A549 (cell line): ENCODE results near the gene EVA1C. TPM values are rescaled to one million over a fixed set of nuclear protein-coding genes. Genes with fewer than 3 reads are reported as not detected.
A peak's percentile ranks its signal among the peaks of the same experiment; 100 is the strongest.
"Not testable (repeated sequence)": the region's sequence is repeated elsewhere in the genome, so short reads cannot be mapped to it uniquely, and the experiment has no call there.

ENCODE experiments used
- ATAC-seq, 2 experiments: fragments of 200-7000 bp in 1 of 2; fragments of >200 bp in 1 of 2; cut with Nextera tagmentation in 1 of 2; cut with Tn5 transposase in 1 of 2; 3 replicates each; pipeline versions ENCODE4 v1.8.0 to v1.9.1; 2018 to 2020; ENCODE audit warnings: mild to moderate bottlenecking in 1 of 2, moderate library complexity in 1 of 2
- CTCF ChIA-PET: fragments of 300-600 bp; sonication (Branson Sonifier 250); formaldehyde crosslinking; extraction: SDS; loops from one replicate; lab custom pipeline; 2021; ENCODE audit warnings: antibody characterized with exemption, inconsistent platforms; lab: Yijun Ruan, JAX
- POLR2A ChIA-PET: fragments of 350-600 bp; formaldehyde crosslinking; extraction: SDS; loops from one replicate; lab custom pipeline; 2021; ENCODE audit warnings: antibody characterized with exemption, inconsistent platforms; lab: Yijun Ruan, JAX
- DNase-seq, 2 experiments: peaks; one replicate each; pipeline versions ENCODE4 v3.0.0 to v3.0.0-alpha.2; 2011 to 2016; ENCODE audit warnings: low read depth in 1 of 2, low spot score in 1 of 2
- FAIRE-seq: peaks from 2 replicates; lab custom pipeline; 2011; peaks lifted over from hg19 to GRCh38; lab: Jason Lieb, UNC
- H3K27ac ChIP-seq, 2 experiments: fragments of >200 bp; sonication (Bioruptor Twin); formaldehyde crosslinking; 3 replicates each; pipeline ENCODE4 v1.5.1; 2016 to 2017
- H3K4me1 ChIP-seq: fragments of >200 bp; sonication (Bioruptor Twin); formaldehyde crosslinking; 3 replicates; pipeline ENCODE4 v1.6.1; 2016
- H3K4me2 ChIP-seq: fragments of >200 bp; sonication (Bioruptor Twin); formaldehyde crosslinking; 3 replicates; pipeline ENCODE4 v1.6.1; 2016
- H3K4me3 ChIP-seq: fragments of >200 bp; sonication (Bioruptor Twin); formaldehyde crosslinking; 3 replicates; pipeline ENCODE4 v1.5.1; 2016
- H3K9me3 ChIP-seq: fragments of >200 bp; sonication (Bioruptor Twin); formaldehyde crosslinking; 3 replicates; pipeline ENCODE4 v1.6.1; 2016
- BHLHE40 ChIP-seq: IDR thresholded peaks from 2 replicates; pipeline ENCODE4 v1.6.1; 2012; ENCODE audit warnings: low read depth, low read length, inconsistent platforms
- CHD4 ChIP-seq: fragments of 200-600 bp; sonication (generic); IDR thresholded peaks from 2 replicates; pipeline ENCODE4 v1.6.1; 2016; ENCODE audit warnings: antibody characterized with exemption, mild to moderate bottlenecking, borderline replicate concordance
- GATA3 ChIP-seq: IDR thresholded peaks from 2 replicates; pipeline ENCODE4 v1.6.1; 2012; ENCODE audit warnings: borderline replicate concordance
- HEYL ChIP-seq: fragments of 250-450 bp; sonication (Bioruptor Pico); IDR thresholded peaks from 2 replicates; pipeline ENCODE4 v1.8.0; 2021; ENCODE audit warnings: mild to moderate bottlenecking, moderate library complexity
- HOXB13 ChIP-seq: fragments of 250-450 bp; sonication (Bioruptor Pico); IDR thresholded peaks from 2 replicates; pipeline ENCODE4 v1.5.0; 2020; ENCODE audit warnings: low read depth, mild to moderate bottlenecking, moderate library complexity
- JUNB ChIP-seq: fragments of >200 bp; sonication (Bioruptor Twin); formaldehyde crosslinking; IDR thresholded peaks from 2 replicates; pipeline ENCODE4 v1.6.1; 2016
- MAFK ChIP-seq: fragments of 450-650 bp; IDR thresholded peaks from 2 replicates; pipeline ENCODE4 v1.6.1; 2014; ENCODE audit not compliant: partially characterized antibody
- MAZ ChIP-seq: fragments of 150-350 bp; IDR thresholded peaks from 2 replicates; pipeline ENCODE4 v1.6.1; 2014; ENCODE audit warnings: antibody characterized with exemption, low read depth, low read length, borderline replicate concordance
- NFE2L2 ChIP-seq: fragments of 150-350 bp; conservative IDR thresholded peaks from 2 replicates; pipeline ENCODE4 v1.6.1; 2014; ENCODE audit warnings: low read length
- RAD21 ChIP-seq, 2 experiments: fragments of >200 bp in 1 of 2; sonication (Bioruptor Twin) in 1 of 2; formaldehyde crosslinking in 1 of 2; IDR thresholded peaks in 1 of 2; conservative IDR thresholded peaks in 1 of 2; 2 replicates in 1 of 2; 3 replicates in 1 of 2; pipeline ENCODE4 v1.6.1; 2012 to 2018; ENCODE audit warnings: inconsistent platforms in 1 of 2
- RARB ChIP-seq: fragments of 250-450 bp; sonication (Bioruptor Pico); IDR thresholded peaks from 2 replicates; pipeline ENCODE4 v1.8.0; 2021; ENCODE audit warnings: mild to moderate bottlenecking, moderate library complexity
- RFX5 ChIP-seq: fragments of 450-650 bp; IDR thresholded peaks from 2 replicates; pipeline ENCODE4 v1.7.1; 2014; ENCODE audit warnings: antibody characterized with exemption, mild to moderate bottlenecking, moderate library complexity
- SREBF2 ChIP-seq: fragments of 450-650 bp; IDR thresholded peaks from 2 replicates; pipeline ENCODE4 v1.6.1; 2014; ENCODE audit warnings: mild to moderate bottlenecking, moderate library complexity
- TP53 ChIP-seq: fragments of 250-450 bp; sonication (Bioruptor Pico); IDR thresholded peaks from 2 replicates; pipeline ENCODE4 v1.5.0; 2021; ENCODE audit warnings: mild to moderate bottlenecking, moderate library complexity
- ZC3H11A ChIP-seq: fragments of 450-650 bp; IDR thresholded peaks from 2 replicates; pipeline ENCODE4 v1.6.1; 2014; ENCODE audit warnings: antibody characterized with exemption, mild to moderate bottlenecking
- WGBS: methylation state at CpG from one replicate; pipeline ENCODE4 v1.1.6; 2017; ENCODE audit errors: missing lambda C conversion rate; 5-methylcytosine and 5-hydroxymethylcytosine counted together
- polyA plus RNA-seq, 4 experiments: library from polyadenylated mRNA; depleted of rRNA in 3 of 4; stranded (reverse); fragments of >200 nt; fragmentation: RNase III in 1 of 4; extraction: RNeasy Plus Mini Kit Qiagen cat#74134 plus additional on column Dnase treatment in 1 of 4; gene quantifications; 2 replicates in 3 of 4; 3 replicates in 1 of 4; pipeline ENCODE4 v1.2.3, GENCODE V29; 2011 to 2017
- TF ChIP-seq, protein P1 (sequence below): fragments of 150-350 bp; IDR thresholded peaks from 2 replicates; pipeline ENCODE4 v1.6.1; 2014; ENCODE audit warnings: low read depth, mild to moderate bottlenecking, low read length
- TF ChIP-seq, protein P2 (sequence below): IDR thresholded peaks from 2 replicates; pipeline ENCODE4 v1.6.1; 2012
- TF ChIP-seq, protein P3 (sequence below): IDR thresholded peaks from 2 replicates; pipeline ENCODE4 v1.6.1; 2012
- TF ChIP-seq, protein P4 (sequence below): fragments of 250-450 bp; sonication (Bioruptor Pico); IDR thresholded peaks from 2 replicates; pipeline ENCODE4 v1.5.0; 2021; ENCODE audit warnings: mild to moderate bottlenecking, moderate library complexity, borderline replicate concordance
- TF ChIP-seq, protein P5 (sequence below): fragments of 450-650 bp; IDR thresholded peaks from 2 replicates; pipeline ENCODE4 v1.6.1; 2014; ENCODE audit warnings: antibody characterized with exemption

EVA1C gene
- polyA plus RNA-seq, 2 of the 4 experiments (the other 2 are of a cell fraction), result 41.1 to 48.0 TPM

DNA sequence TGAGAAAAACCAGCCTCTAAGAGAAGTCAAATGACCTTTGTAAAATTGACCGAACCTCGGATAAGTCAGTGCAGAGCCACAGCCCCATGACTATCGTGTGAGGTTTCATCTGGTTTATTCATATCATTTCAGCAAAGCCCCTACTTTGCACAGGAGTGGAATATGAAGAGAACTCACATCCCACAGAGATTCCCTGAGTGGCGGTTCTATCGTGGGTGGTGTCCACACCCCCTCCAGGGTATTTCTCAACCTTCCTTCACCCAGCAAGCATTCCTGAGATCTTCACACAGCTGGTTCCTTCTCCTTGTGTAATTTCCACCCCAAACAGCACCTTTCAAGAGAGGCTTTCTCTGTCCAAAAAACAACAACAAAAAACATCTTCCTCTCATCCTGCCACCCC, 47.5 kb downstream of the EVA1C start:
- CTCF ChIA-PET, result no interaction called here
- H3K4me1 ChIP-seq, result peaks cover 89% of the 10 kb centered on the region
- no peak for DNase-seq
- POLR2A ChIA-PET, result no interaction called here
- peak overlapping the region; percentile 97 to 99 for H3K27ac ChIP-seq
- no peak for ATAC-seq
- no peak overlapping the region for H3K4me3 ChIP-seq
- H3K9me3 ChIP-seq, result no peaks in the 10 kb centered on the region
- H3K4me2 ChIP-seq, result no peak overlapping the region
- no peak for FAIRE-seq
- no peak for TF ChIP-seq HEYL (CRISPR knock-in tag)
- TF ChIP-seq NFE2L2, result no peak
- 87% methylated on average over 5 of the region's 5 CpGs for WGBS

DNA sequence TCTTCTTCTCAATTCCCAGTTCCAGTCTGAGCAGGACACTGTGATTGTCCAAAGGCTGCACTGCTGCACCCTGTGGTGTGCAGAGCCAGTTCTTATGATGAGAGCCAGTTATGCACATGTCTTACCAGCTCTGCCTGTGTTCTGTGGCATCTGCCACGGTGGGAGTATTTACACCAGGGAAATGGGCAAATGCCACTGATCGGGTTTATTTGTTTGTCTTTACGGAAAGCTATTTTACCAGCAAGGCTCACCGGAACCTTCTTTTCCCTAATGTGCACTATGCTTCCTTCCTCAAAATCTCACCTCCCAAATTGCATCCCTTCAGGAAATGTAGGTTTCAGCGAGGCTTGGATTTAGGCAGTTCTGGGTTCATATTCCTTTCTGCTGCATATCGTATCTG, 49.0 kb downstream of the EVA1C start:
- DNase-seq, result no peak
- no peak for ATAC-seq
- H3K9me3 ChIP-seq, result no peaks in the 10 kb centered on the region
- ChIA-PET CTCF (interaction anchor here (1.0 to 1.5 kb wide), 2 partner anchors 47 to 58 kb away, joined by 3 to 4 read pairs; no protein-coding TSS in a partner anchor), POLR2A (no interaction called here)
- TF ChIP-seq JUNB (no peak), RFX5 (no peak), RAD21 (conservative IDR thresholded peaks at IDR 0.05 in 1 of 2, IDR thresholded peaks at IDR 0.05 in 1 of 2) (no peak), RARB (CRISPR knock-in tag) (no peak), BHLHE40 (no peak), MAZ (no peak), TP53 (CRISPR knock-in tag) (no peak), MAFK (no peak), SREBF2 (no peak), CHD4 (no peak), NFE2L2 (no peak), HOXB13 (no peak), GATA3 (no peak), ZC3H11A (no peak)
- TF ChIP-seq, protein P1, sequence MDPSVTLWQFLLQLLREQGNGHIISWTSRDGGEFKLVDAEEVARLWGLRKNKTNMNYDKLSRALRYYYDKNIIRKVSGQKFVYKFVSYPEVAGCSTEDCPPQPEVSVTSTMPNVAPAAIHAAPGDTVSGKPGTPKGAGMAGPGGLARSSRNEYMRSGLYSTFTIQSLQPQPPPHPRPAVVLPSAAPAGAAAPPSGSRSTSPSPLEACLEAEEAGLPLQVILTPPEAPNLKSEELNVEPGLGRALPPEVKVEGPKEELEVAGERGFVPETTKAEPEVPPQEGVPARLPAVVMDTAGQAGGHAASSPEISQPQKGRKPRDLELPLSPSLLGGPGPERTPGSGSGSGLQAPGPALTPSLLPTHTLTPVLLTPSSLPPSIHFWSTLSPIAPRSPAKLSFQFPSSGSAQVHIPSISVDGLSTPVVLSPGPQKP, result no peak
- TF ChIP-seq, protein P2, sequence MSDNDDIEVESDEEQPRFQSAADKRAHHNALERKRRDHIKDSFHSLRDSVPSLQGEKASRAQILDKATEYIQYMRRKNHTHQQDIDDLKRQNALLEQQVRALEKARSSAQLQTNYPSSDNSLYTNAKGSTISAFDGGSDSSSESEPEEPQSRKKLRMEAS, result no peak
- TF ChIP-seq, protein P3, sequence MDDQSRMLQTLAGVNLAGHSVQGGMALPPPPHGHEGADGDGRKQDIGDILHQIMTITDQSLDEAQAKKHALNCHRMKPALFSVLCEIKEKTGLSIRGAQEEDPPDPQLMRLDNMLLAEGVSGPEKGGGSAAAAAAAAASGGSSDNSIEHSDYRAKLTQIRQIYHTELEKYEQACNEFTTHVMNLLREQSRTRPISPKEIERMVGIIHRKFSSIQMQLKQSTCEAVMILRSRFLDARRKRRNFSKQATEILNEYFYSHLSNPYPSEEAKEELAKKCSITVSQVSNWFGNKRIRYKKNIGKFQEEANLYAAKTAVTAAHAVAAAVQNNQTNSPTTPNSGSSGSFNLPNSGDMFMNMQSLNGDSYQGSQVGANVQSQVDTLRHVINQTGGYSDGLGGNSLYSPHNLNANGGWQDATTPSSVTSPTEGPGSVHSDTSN, result no peak
- TF ChIP-seq, protein P4, sequence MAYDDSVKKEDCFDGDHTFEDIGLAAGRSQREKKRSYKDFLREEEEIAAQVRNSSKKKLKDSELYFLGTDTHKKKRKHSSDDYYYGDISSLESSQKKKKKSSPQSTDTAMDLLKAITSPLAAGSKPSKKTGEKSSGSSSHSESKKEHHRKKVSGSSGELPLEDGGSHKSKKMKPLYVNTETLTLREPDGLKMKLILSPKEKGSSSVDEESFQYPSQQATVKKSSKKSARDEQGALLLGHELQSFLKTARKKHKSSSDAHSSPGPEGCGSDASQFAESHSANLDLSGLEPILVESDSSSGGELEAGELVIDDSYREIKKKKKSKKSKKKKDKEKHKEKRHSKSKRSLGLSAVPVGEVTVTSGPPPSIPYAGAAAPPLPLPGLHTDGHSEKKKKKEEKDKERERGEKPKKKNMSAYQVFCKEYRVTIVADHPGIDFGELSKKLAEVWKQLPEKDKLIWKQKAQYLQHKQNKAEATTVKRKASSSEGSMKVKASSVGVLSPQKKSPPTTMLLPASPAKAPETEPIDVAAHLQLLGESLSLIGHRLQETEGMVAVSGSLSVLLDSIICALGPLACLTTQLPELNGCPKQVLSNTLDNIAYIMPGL (CRISPR knock-in tag), result no peak
- TF ChIP-seq, protein P5, sequence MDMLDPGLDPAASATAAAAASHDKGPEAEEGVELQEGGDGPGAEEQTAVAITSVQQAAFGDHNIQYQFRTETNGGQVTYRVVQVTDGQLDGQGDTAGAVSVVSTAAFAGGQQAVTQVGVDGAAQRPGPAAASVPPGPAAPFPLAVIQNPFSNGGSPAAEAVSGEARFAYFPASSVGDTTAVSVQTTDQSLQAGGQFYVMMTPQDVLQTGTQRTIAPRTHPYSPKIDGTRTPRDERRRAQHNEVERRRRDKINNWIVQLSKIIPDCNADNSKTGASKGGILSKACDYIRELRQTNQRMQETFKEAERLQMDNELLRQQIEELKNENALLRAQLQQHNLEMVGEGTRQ, result no peak
- H3K4me2 ChIP-seq, result peak overlapping the region; percentile 70; the same call in 1 of the 3 replicates
- FAIRE-seq, result no peak
- peaks cover 86% of the 10 kb centered on the region for H3K4me1 ChIP-seq
- no peak overlapping the region for H3K4me3 ChIP-seq
- peak overlapping the region; percentile 97 to 99 for H3K27ac ChIP-seq
- 93% methylated on average over 6 of the region's 6 CpGs for WGBS

DNA sequence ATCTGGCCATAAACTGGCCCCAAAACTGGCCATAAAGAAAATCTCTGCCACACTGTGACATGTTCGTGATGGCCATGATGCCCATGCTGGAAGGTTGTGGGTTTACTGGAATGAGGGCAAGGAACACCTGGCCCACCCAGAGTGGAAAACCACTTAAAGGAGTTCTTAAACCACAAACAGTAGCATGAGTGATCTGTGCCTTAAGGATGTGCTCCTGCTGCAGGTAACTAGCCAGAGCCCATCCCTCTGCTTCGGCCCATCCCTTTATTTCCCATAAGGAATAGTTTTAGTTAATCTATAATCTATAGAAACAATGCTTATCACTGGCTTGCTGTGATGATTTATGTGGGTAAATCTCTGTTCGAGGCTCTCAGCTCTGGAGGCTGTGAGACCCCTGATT, 50.1 kb downstream of the EVA1C start:
- H3K27ac ChIP-seq, result peak overlapping the region; percentile 97 to 99
- H3K4me1 ChIP-seq, result peaks cover 85% of the 10 kb centered on the region
- H3K4me2 ChIP-seq, result peak overlapping the region; percentile 70
- POLR2A ChIA-PET, result interaction anchor here (1.6 kb wide), 1 partner anchor 39 kb away, joined by 8 read pairs; no protein-coding TSS in a partner anchor
- ATAC-seq, H3K9me3 ChIP-seq, DNase-seq, H3K4me3 ChIP-seq, CTCF ChIA-PET, FAIRE-seq: not testable (repeated sequence)
- 76% methylated on average over 3 of the region's 3 CpGs for WGBS
